ENCODE measurements around the gene ABHD5. TPM values are rescaled to one million over a fixed set of nuclear protein-coding genes. Genes with fewer than 3 reads are reported as not detected.

The ABHD5 gene
- total RNA-seq, 1 experiment from 2014 or later: 11.3 TPM

- TF ChIP-seq STAT6 (CRISPR knock-in tag; conservative IDR thresholded peaks at IDR 0.05; ENCODE audit: low read depth) (no peak), ZNF121 (CRISPR knock-in tag; IDR thresholded peaks at IDR 0.05) (no peak)
- TF ChIP-seq, protein P1, sequence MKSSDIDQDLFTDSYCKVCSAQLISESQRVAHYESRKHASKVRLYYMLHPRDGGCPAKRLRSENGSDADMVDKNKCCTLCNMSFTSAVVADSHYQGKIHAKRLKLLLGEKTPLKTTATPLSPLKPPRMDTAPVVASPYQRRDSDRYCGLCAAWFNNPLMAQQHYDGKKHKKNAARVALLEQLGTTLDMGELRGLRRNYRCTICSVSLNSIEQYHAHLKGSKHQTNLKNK (CRISPR knock-in tag; IDR thresholded peaks at IDR 0.05): no peak
These were observed 84.1 kb downstream of the ABHD5 start (continued) for GRCh38 chr3:43774799-43775198.

DNA sequence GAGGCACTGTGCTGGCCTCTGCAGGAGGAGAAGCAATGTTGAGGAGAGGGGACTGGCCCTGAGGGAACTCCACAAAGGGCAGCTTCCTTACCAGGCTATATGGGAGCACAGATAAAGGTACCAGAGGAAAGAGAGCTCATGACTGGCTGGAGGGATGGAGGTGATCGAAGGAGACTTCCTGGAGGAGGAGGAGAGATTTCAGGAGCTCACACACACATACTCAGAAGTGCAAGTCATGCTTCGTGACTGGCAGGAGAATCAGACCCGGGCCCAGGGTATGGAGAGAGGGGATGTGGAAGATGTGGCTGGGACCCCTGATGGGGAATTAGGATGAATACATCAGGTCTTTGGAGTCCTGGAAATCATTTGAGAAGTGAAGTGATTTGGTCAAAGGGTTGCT is 85.4 kb downstream of the ABHD5 start:
- DNase-seq (ENCODE audit: low spot score) (no peak), ATAC-seq (no peak)
- no peak overlapping the region for H3K4me3 Mint-ChIP-seq

GRCh38 chr3:43779850-43780249 is 89.1 kb downstream of the ABHD5 start:
- Mint-ChIP-seq H3K4me3 (no peak overlapping the region), H3K9me3 (peaks cover 16% of the 10 kb centered on the region), H3K27ac (no peak overlapping the region), H3K4me1 (peaks cover 5% of the 10 kb centered on the region; the same call in 1 of the 2 replicates), H3K36me3 (no peaks in the 10 kb centered on the region), H3K27me3 (ENCODE audit: low read depth) (peaks cover 2% of the 10 kb centered on the region)
- POLR2A ChIA-PET: no interaction called here
- ATAC-seq (no peak), DNase-seq (ENCODE audit: low spot score) (no peak)
- CTCF ChIA-PET: interaction anchor here (1.4 to 1.6 kb wide), 2 partner anchors 11 to 76 kb away, joined by 5 read pairs; no protein-coding TSS in a partner anchor
- TF ChIP-seq, protein P2, sequence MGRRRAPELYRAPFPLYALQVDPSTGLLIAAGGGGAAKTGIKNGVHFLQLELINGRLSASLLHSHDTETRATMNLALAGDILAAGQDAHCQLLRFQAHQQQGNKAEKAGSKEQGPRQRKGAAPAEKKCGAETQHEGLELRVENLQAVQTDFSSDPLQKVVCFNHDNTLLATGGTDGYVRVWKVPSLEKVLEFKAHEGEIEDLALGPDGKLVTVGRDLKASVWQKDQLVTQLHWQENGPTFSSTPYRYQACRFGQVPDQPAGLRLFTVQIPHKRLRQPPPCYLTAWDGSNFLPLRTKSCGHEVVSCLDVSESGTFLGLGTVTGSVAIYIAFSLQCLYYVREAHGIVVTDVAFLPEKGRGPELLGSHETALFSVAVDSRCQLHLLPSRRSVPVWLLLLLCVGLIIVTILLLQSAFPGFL (CRISPR knock-in tag; IDR thresholded peaks at IDR 0.05; ENCODE audit: borderline replicate concordance): no peak
- TF ChIP-seq RORB (CRISPR knock-in tag; IDR thresholded peaks at IDR 0.05) (no peak), ZNF425 (CRISPR knock-in tag; conservative IDR thresholded peaks at IDR 0.05) (no peak), ZNF232 (CRISPR knock-in tag; IDR thresholded peaks at IDR 0.05) (no peak), CDX4 (CRISPR knock-in tag; IDR thresholded peaks at IDR 0.05; ENCODE audit: borderline replicate concordance) (no peak), NFATC4 (CRISPR knock-in tag; IDR thresholded peaks at IDR 0.05) (no peak), TEAD4 (CRISPR knock-in tag; IDR thresholded peaks at IDR 0.05) (no peak), PRRX2 (CRISPR knock-in tag; IDR thresholded peaks at IDR 0.05) (no peak), FOXJ3 (CRISPR knock-in tag; IDR thresholded peaks at IDR 0.05; ENCODE audit: borderline replicate concordance) (no peak)

More for the DNA sequence above, 85.4 kb downstream of the ABHD5 start:
- CTCF ChIA-PET: no interaction called here
- Mint-ChIP-seq H3K36me3 (no peaks in the 10 kb centered on the region), H3K27ac (no peak overlapping the region), H3K27me3 (ENCODE audit: low read depth) (peaks cover 7% of the 10 kb centered on the region), H3K4me1 (peaks cover 12% of the 10 kb centered on the region), H3K9me3 (peaks cover 16% of the 10 kb centered on the region)
- POLR2A ChIA-PET: no interaction called here
- TF ChIP-seq, protein P3, sequence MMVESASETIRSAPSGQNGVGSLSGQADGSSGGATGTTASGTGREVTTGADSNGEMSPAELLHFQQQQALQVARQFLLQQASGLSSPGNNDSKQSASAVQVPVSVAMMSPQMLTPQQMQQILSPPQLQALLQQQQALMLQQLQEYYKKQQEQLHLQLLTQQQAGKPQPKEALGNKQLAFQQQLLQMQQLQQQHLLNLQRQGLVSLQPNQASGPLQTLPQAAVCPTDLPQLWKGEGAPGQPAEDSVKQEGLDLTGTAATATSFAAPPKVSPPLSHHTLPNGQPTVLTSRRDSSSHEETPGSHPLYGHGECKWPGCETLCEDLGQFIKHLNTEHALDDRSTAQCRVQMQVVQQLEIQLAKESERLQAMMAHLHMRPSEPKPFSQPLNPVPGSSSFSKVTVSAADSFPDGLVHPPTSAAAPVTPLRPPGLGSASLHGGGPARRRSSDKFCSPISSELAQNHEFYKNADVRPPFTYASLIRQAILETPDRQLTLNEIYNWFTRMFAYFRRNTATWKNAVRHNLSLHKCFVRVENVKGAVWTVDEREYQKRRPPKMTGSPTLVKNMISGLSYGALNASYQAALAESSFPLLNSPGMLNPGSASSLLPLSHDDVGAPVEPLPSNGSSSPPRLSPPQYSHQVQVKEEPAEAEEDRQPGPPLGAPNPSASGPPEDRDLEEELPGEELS (CRISPR knock-in tag; IDR thresholded peaks at IDR 0.05): no peak
- no peak for TF ChIP-seq FOXK1 (CRISPR knock-in tag; IDR thresholded peaks at IDR 0.05)
- TF ChIP-seq CBFB (CRISPR knock-in tag; IDR thresholded peaks at IDR 0.05; ENCODE audit: low read depth): no peak
- no peak for TF ChIP-seq JUN (CRISPR knock-in tag; IDR thresholded peaks at IDR 0.05)
- TF ChIP-seq, protein P4, sequence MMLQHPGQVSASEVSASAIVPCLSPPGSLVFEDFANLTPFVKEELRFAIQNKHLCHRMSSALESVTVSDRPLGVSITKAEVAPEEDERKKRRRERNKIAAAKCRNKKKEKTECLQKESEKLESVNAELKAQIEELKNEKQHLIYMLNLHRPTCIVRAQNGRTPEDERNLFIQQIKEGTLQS (CRISPR knock-in tag; conservative IDR thresholded peaks at IDR 0.05): no peak
- TF ChIP-seq, protein P1 (CRISPR knock-in tag; IDR thresholded peaks at IDR 0.05): no peak
- no peak for TF ChIP-seq ZNF281 (CRISPR knock-in tag; IDR thresholded peaks at IDR 0.05)
